Sigmoid colon (tissue), 4 donors: ENCODE data around the gene CACNA1F.

Experiments used
- CTCF ChIP-seq, 4 experiments: fragments of 450-650 bp in 3 of 4; fragments of 200-600 bp in 1 of 4; IDR thresholded peaks; one replicate each; pipeline ENCODE4 v1.5.1; 2016 to 2019; ENCODE audit warnings: antibody characterized with exemption in 4 of 4, mild to moderate bottlenecking in 3 of 4, moderate library complexity in 2 of 4
- EP300 ChIP-seq, 4 donors: sonication (generic); formaldehyde crosslinking; IDR thresholded peaks; one replicate each; pipeline ENCODE4 v1.6.1; 2017; ENCODE audit warnings: antibody characterized with exemption in 4 of 4
- POLR2A ChIP-seq, 2 donors: fragments of 450-650 bp; IDR thresholded peaks; one replicate each; pipeline ENCODE4 v1.6.1; 2016; ENCODE audit warnings: antibody characterized with exemption in 2 of 2, mild to moderate bottlenecking in 2 of 2, moderate library complexity in 2 of 2
- POLR2AphosphoS5 ChIP-seq, 4 donors: sonication (generic); formaldehyde crosslinking; IDR thresholded peaks; one replicate each; pipeline ENCODE4 v1.6.1; 2017; ENCODE audit warnings: antibody characterized with exemption in 4 of 4

GRCh38 chrX:49251325-49251724 is 18.2 kb upstream of the CACNA1F start:
- TF ChIP-seq POLR2A (IDR thresholded peaks at IDR 0.05), result no peak
- no peak for TF ChIP-seq CTCF (IDR thresholded peaks at IDR 0.05)
- no peak for TF ChIP-seq EP300 (IDR thresholded peaks at IDR 0.05)
- TF ChIP-seq POLR2AphosphoS5 (IDR thresholded peaks at IDR 0.05), result no peak
